Kidney (tissue), 14 donors: ENCODE data around the gene PLA2G6. TPM values are rescaled to one million over a fixed set of nuclear protein-coding genes. Genes with fewer than 3 reads are reported as not detected.
"Not testable (repeated sequence)": the region's sequence is repeated elsewhere in the genome, so short reads cannot be mapped to it uniquely, and the experiment has no call there.

Experiments used
- DNase-seq, 5 donors: peaks; one replicate each; pipeline ENCODE4 v3.0.0-alpha.2; 2013 to 2020
- FAIRE-seq: peaks from 2 replicates; lab custom pipeline; 2012; peaks lifted over from hg19 to GRCh38; lab: Jason Lieb, UNC
- H3K27ac ChIP-seq, 2 donors: one replicate each; pipeline ENCODE4 v1.7.0; 2013; ENCODE audit warnings: low read depth in 2 of 2, low read length in 2 of 2, inconsistent platforms in 1 of 2
- H3K27me3 ChIP-seq: one replicate; pipeline ENCODE4 v1.7.1; 2013; ENCODE audit warnings: low read length, inconsistent platforms; ENCODE audit not compliant: control insufficient read depth, insufficient read depth
- H3K36me3 ChIP-seq, 3 donors: one replicate each; pipeline versions ENCODE4 v1.7.0 to v1.7.1; 2013; ENCODE audit warnings: low read length in 3 of 3, control low read depth in 1 of 3, inconsistent platforms in 1 of 3; ENCODE audit not compliant: insufficient read depth in 3 of 3, control insufficient read depth in 2 of 3
- H3K4me1 ChIP-seq, 3 donors: one replicate each; pipeline versions ENCODE4 v1.7.0 to v1.7.1; 2013; ENCODE audit warnings: low read length in 3 of 3, inconsistent platforms in 1 of 3, low read depth in 1 of 3; ENCODE audit not compliant: control insufficient read depth in 2 of 3, insufficient read depth in 2 of 3
- H3K4me3 ChIP-seq, 3 donors: one replicate each; pipeline versions ENCODE4 v1.7.0 to v1.8.1; 2013; ENCODE audit warnings: low read length in 3 of 3, control low read depth in 1 of 3, inconsistent platforms in 1 of 3
- H3K9ac ChIP-seq, 3 donors: one replicate each; pipeline versions ENCODE4 v1.7.0 to v1.7.1; 2013; ENCODE audit warnings: low read length in 3 of 3, control low read depth in 1 of 3, inconsistent platforms in 1 of 3
- H3K9me3 ChIP-seq, 3 donors: one replicate each; pipeline versions ENCODE4 v1.7.0 to v1.7.1; 2013; ENCODE audit warnings: low read length in 3 of 3, control low read depth in 1 of 3, inconsistent platforms in 1 of 3; ENCODE audit not compliant: control insufficient read depth in 2 of 3, insufficient read depth in 1 of 3
- intact Hi-C: fragments of 100-400 bp; cut with DNase I; formaldehyde crosslinking; loops from one replicate; pipeline ENCODE4 v1.11.1; 2022
- polyA plus RNA-seq: library from polyadenylated mRNA; stranded (reverse); fragments of 350-450 nt; fragmentation: Illumina TruSeq; extraction: RNeasy Lipid Tissue Mini Kit (QIAGEN cat#74804); gene quantifications from one replicate; pipeline ENCODE4 v1.2.3, GENCODE V29; 2014; ENCODE audit warnings: low read depth, low replicate concordance; ENCODE audit not compliant: insufficient read depth
- total RNA-seq: library from RNA; stranded (reverse); fragmentation: NEBNext Ultra II Directional; extraction: Animal tissue kit (Norgen Biotek cat#: 25700); gene quantifications from one replicate; pipeline ENCODE4 v1.2.1, GENCODE V29; 2021
- TF ChIP-seq, protein P1 (sequence below): IDR thresholded peaks from 3 replicates; pipeline ENCODE4 v1.5.1; 2012; ENCODE audit warnings: mild to moderate bottlenecking, moderate library complexity, borderline replicate concordance; ENCODE audit not compliant: insufficient read depth; ENCODE audit errors: extremely low read depth
- donor health status: control.
- donor health status: control.
- donor health status: control.
- donor health status: control.
- donor health status: control.
- donor health status: DM: yes; HTN: yes; CAD: no.
- donor health status: Normal renal cell carcinoma (clear cell type).

Gene PLA2G6
- total and polyA plus RNA-seq, 2 donors from 2014 or later: 26.6 to 61.6 TPM

GRCh38 chr22:38122616-38123015 is 59.0 kb downstream of the PLA2G6 start:
- TF ChIP-seq, protein P1, sequence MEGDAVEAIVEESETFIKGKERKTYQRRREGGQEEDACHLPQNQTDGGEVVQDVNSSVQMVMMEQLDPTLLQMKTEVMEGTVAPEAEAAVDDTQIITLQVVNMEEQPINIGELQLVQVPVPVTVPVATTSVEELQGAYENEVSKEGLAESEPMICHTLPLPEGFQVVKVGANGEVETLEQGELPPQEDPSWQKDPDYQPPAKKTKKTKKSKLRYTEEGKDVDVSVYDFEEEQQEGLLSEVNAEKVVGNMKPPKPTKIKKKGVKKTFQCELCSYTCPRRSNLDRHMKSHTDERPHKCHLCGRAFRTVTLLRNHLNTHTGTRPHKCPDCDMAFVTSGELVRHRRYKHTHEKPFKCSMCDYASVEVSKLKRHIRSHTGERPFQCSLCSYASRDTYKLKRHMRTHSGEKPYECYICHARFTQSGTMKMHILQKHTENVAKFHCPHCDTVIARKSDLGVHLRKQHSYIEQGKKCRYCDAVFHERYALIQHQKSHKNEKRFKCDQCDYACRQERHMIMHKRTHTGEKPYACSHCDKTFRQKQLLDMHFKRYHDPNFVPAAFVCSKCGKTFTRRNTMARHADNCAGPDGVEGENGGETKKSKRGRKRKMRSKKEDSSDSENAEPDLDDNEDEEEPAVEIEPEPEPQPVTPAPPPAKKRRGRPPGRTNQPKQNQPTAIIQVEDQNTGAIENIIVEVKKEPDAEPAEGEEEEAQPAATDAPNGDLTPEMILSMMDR: no peak
- no peaks in the 10 kb centered on the region for H3K4me1 ChIP-seq
- intact Hi-C loops: no loop called here
- FAIRE-seq (no peak), DNase-seq (no peak)
- peaks cover 0 to 7% (median 0%) of the 10 kb centered on the region in 3 donors for H3K36me3 ChIP-seq
- H3K9ac ChIP-seq: no peak overlapping the region
- H3K9me3 ChIP-seq: no peaks in the 10 kb centered on the region
- no peaks in the 10 kb centered on the region for H3K27me3 ChIP-seq
- H3K27ac ChIP-seq: no peak overlapping the region
- no peak overlapping the region for H3K4me3 ChIP-seq

DNA sequence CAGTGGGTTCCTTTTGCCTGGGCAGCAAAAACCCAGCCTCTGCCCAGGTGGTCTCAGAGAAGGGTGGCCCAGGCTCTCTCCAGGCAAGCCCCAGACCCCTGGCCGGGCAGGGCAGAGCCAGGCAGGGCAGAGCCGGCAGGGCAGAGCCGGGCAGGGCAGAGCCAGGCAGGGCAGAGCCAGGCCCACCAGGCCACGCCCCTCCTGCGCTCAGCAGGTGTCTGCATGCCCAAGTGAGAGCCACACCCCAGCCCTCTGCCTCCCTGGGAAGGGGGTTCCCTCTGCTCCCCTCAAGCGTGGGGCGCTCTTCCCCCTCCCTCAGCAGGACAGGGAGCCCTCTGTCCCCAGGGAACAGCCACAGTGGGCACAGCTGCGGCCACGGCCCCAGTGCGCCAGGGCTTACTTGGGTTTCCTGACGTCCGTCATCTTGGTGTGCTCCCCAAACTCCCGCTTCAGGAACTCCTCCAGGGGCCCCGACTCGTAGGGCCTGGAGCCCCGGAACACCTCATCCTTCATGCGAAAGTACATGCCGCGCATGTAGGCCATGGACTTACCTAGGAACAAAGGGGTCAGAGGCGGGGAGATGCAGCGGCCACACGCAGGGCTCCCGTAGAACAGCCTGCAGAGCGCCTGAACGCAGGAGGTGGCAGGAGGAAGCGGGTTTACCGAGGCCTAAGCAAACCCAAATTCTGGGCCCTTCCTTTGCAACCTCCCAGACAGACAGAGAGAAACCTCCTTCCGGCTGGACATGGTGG is 61.1 kb downstream of the PLA2G6 start:
- no peaks in the 10 kb centered on the region for H3K9me3 ChIP-seq
- H3K27ac ChIP-seq: no peak overlapping the region
- H3K4me3 ChIP-seq: no peak overlapping the region
- H3K27me3 ChIP-seq: no peaks in the 10 kb centered on the region
- peaks cover 0 to 7% (median 0%) of the 10 kb centered on the region in 3 donors for H3K36me3 ChIP-seq
- TF ChIP-seq, protein P1: no peak
- H3K9ac ChIP-seq: no peak overlapping the region
- no peaks in the 10 kb centered on the region for H3K4me1 ChIP-seq
- intact Hi-C loops: no loop called here
- FAIRE-seq: no peak
- peak in 1 of 5 donors; percentile 68 for DNase-seq

DNA sequence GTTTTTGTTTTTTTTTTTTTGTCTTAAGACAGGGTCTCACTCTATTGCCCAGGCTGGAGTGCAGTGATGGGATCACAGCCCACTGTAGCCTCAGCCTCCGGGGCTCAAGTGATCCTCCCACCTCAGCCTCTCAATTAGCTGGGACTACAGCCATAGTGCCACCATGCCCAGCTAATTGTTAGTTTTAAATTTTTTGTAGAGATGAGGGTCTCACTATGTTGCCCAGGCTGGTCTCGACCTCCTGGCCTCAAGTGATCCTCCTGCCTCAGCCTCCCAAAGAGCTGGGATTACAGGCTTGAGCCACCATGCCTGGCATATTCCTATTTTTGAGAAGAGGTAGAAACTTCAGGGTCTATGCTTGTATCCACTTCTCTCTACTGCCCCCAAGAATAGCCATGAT is 62.9 kb downstream of the PLA2G6 start:
- DNase-seq, H3K4me3 ChIP-seq, H3K27me3 ChIP-seq, H3K9me3 ChIP-seq, intact Hi-C loops, H3K9ac ChIP-seq, FAIRE-seq, H3K36me3 ChIP-seq, H3K4me1 ChIP-seq, H3K27ac ChIP-seq: not testable (repeated sequence)

DNA sequence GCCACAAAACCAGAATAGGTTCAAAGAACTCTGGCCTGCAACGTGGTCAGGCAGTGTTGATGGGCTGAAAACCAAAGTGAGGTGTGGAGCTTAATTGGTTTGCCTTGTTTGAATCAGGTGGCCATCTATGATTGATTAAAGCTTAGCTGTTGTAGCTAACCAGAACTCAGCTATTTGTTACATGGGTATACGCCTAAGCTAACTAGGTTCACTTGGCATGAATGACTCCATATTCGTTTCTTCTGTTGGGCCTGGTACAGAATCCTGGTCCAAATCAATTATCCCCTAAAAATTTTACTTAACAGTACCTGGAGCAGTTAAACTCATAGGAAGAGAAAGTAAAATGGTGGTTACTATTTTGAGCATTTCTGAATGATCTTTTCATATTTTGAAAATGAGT is 63.4 kb downstream of the PLA2G6 start:
- DNase-seq (peak in 1 of 5 donors; percentile 6), FAIRE-seq (no peak)
- TF ChIP-seq, protein P1: no peak
- H3K9ac ChIP-seq: no peak overlapping the region
- no peaks in the 10 kb centered on the region for H3K9me3 ChIP-seq
- no peak overlapping the region for H3K27ac ChIP-seq
- peaks cover 0 to 3% (median 0%) of the 10 kb centered on the region in 3 donors for H3K4me1 ChIP-seq
- no peak overlapping the region for H3K4me3 ChIP-seq
- intact Hi-C loops: no loop called here
- no peaks in the 10 kb centered on the region for H3K27me3 ChIP-seq
- no peaks in the 10 kb centered on the region for H3K36me3 ChIP-seq

DNA sequence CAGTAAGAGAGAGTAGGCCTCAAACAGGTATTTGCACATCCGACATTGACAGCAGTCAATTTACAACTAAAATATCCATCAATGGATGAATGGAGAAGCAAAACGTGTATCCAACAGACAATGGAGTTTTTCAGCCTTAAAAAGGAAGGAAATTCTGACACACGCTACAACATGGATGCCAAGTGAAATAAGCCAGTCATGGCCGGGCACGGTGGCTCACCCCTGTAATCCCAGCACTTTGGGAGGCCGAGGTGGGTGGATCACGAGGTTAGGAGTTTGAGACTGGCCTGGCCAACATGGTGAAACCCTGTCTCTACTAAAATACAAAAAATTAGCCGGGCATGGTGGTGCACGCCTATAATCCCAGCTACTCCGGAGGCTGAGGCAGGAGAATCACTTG is 64.1 kb downstream of the PLA2G6 start:
- FAIRE-seq, intact Hi-C loops, H3K27ac ChIP-seq: not testable (repeated sequence)

More for the DNA sequence above, 64.1 kb downstream of the PLA2G6 start:
- not testable (repeated sequence) for DNase-seq, H3K9ac ChIP-seq, H3K4me1 ChIP-seq, H3K27me3 ChIP-seq, H3K9me3 ChIP-seq, H3K36me3 ChIP-seq, H3K4me3 ChIP-seq
